Esophagus mucosa (tissue), 1 donor: ENCODE measurements around the gene DMBX1. TPM values are rescaled to one million over a fixed set of nuclear protein-coding genes. Genes with fewer than 3 reads are reported as not detected.
A peak's percentile ranks its signal among the peaks of the same experiment; 100 is the strongest.

ENCODE experiments used
- ATAC-seq: fragments of 200-7000 bp; cut with Tn5 transposase; one replicate; pipeline ENCODE4 v1.9.1; 2020
- total RNA-seq: library from RNA; stranded (reverse); gene quantifications from one replicate; pipeline ENCODE4 v1.2.4, GENCODE V29; 2023
- donor health status: DM: yes; HTN: yes; CAD: no.

DMBX1 gene
- total RNA-seq, 1 donor from 2014 or later: not detected

- no peak for ATAC-seq
Measured at GRCh38 chr1:46484783-46485490, 4.7 kb upstream of the DMBX1 start.

- ATAC-seq: no peak
Measured at GRCh38 chr1:46485564-46486431, 3.8 kb upstream of the DMBX1 start.

- ATAC-seq: no peak
Measured at GRCh38 chr1:46486432-46487015, 3.1 kb upstream of the DMBX1 start.

- no peak for ATAC-seq
Measured at GRCh38 chr1:46487818-46488218, 1.8 kb upstream of the DMBX1 start.

GRCh38 chr1:46488343-46489168, 1.1 kb upstream of the DMBX1 start:
- no peak for ATAC-seq

- peak; percentile 45 for ATAC-seq
Measured at GRCh38 chr1:46489169-46489637, 433 bp upstream of the DMBX1 start.

- ATAC-seq: no peak
Measured at GRCh38 chr1:46490406-46490655, 695 bp downstream of the DMBX1 start.

- ATAC-seq: no peak
Measured at GRCh38 chr1:46490656-46491442, 1.2 kb downstream of the DMBX1 start.

GRCh38 chr1:46491443-46492268, 2.0 kb downstream of the DMBX1 start:
- no peak for ATAC-seq

- ATAC-seq: no peak
Measured at GRCh38 chr1:46492269-46492853, 2.7 kb downstream of the DMBX1 start.

- ATAC-seq: no peak
Measured at GRCh38 chr1:46492871-46493270, 3.2 kb downstream of the DMBX1 start.

GRCh38 chr1:46493316-46494032, 3.8 kb downstream of the DMBX1 start:
- no peak for ATAC-seq

- no peak for ATAC-seq
Measured at GRCh38 chr1:46494910-46495309, 5.3 kb downstream of the DMBX1 start.

- no peak for ATAC-seq
Measured at GRCh38 chr1:46495778-46496177, 6.1 kb downstream of the DMBX1 start.

GRCh38 chr1:46496505-46496904, 6.9 kb downstream of the DMBX1 start:
- no peak for ATAC-seq

- ATAC-seq: no peak
Measured at GRCh38 chr1:46497020-46497419, 7.4 kb downstream of the DMBX1 start.

GRCh38 chr1:46497665-46498064, 8.0 kb downstream of the DMBX1 start:
- ATAC-seq: no peak

- ATAC-seq: no peak
Measured at GRCh38 chr1:46501528-46501927, 11.9 kb downstream of the DMBX1 start.

GRCh38 chr1:46503421-46503820, 13.8 kb downstream of the DMBX1 start:
- no peak for ATAC-seq
